HG03097 (cell line): ENCODE results near the gene TRERF1.

ENCODE experiments used
- ATAC-seq: cut with Tn5 transposase; IDR thresholded peaks from one replicate; pipeline ENCODE4 v1.9.1; 2021; ENCODE audit not compliant: unreplicated experiment, low FRiP score

Gene TRERF1

DNA sequence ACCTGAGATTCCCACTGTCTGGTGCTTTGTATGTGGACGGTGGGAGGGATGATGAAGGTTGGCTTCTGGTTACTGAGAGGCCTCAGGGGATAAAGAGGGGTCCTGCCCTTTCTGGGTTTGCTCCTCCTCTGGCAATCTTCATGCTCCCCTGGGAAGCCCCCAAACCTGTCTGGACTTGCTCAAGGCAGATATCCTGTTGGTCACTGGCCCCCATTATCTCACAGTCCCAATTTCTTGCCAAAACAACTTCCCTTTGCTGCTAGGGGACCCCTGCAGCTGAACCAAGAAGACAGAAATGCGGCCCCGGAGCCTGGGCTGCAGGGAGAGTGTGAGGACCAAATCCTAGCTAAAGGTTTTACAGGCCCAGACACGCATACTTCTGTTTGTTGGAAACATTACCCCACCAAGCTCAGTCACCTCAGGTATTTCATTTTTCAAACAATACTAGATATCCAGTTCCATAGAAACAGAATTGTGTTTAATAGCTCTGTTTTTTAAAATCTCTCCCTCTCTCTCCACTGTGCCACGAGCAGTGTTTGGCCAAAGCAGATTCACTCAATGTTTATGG is 170.7 kb downstream of the TRERF1 start:
- ATAC-seq: no peak

DNA sequence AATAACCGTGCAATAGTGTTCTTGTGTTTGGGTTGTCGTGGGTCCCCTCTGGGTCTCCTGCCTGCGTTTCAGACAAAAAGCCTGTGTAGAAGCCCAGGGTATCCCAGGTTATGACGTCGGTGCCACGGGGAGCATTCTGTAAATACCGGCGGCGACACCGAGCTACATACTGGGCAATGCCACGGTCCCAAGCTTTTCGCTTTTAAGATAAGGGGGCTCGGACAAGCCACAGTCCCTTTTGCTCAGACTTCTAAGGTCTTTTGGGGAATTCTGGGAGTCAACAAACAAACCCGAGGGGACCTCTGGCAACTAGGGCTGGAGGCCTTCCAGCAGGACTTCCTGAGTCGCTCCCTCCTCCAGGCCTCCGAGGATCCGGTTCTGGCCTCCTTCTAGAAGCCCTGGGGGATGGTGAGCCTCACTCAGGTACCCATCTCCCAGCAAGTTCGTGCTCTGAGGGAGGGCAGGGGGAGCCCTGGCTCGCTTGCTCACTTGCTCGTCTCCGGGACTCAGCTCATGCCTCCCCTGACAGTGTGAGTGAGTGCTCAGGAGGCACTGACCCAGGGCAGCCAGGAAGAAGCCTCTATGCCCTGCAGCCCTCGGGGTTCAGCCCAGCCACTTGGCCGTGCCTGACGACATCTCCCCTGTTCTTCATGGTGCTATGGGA is 171.6 kb downstream of the TRERF1 start:
- no peak for ATAC-seq

DNA sequence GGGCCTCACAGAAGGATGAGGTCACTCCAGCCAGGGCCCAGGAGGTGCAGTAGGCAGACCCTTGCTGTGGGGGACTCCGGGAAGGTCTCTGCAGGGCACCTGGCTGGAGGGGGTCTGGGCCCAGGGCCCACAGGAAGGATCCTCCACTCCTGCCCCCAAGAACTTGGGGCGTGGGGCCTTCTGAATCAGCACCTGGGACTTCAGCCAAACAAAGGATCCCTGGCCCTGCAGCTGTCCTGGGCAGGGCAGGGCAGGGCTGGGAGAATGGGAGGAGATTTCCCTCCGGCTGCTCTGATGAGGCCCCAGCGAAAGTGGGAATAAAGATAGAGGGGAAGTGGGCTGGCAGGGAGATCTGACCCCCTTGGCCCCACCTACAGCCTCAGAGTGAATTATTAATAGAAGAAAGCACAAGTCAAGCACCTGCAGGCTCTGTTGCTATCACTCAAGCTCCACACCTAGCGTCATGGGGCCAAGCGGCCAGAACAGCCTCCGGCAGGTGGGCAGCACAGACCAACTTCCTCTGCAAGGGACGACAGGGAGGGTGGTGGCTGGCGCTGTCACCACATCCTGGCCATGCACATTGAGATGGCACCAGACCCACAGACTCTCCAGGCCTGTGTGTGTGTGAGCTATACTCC is 172.5 kb downstream of the TRERF1 start:
- ATAC-seq: no peak

DNA sequence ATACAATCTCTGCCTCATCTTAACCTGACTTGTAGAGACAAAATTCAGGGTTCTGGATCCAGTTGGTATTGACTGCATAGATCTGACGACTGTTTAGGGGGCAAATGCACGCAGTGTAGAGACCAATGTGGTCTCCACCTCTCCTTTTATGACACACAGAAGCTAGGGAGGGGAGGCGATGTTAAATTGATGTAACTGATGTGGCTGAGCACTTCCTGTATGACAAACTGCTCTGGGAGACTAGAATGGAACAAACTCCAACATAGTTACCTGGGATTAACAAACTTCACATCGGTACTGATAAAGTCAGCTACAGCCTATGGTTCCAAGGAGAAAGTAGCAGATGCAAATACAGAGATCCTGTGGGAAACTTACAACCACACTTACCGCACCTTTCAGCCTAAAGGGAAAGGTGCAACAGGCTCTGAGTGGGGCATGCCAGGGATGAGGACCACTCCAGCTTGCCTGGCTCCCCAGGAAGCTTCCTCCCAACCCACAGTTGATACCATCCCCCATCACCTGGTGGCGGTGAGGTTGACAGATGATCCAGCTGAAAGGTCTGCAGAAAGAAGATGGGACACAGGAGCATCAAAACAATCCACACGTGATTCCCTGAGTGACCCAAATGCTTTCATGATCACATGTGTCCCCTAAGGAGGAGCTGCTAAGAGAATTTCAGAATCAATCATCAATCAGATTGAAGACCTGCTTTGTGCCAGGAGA is 173.4 kb downstream of the TRERF1 start:
- no peak for ATAC-seq

DNA sequence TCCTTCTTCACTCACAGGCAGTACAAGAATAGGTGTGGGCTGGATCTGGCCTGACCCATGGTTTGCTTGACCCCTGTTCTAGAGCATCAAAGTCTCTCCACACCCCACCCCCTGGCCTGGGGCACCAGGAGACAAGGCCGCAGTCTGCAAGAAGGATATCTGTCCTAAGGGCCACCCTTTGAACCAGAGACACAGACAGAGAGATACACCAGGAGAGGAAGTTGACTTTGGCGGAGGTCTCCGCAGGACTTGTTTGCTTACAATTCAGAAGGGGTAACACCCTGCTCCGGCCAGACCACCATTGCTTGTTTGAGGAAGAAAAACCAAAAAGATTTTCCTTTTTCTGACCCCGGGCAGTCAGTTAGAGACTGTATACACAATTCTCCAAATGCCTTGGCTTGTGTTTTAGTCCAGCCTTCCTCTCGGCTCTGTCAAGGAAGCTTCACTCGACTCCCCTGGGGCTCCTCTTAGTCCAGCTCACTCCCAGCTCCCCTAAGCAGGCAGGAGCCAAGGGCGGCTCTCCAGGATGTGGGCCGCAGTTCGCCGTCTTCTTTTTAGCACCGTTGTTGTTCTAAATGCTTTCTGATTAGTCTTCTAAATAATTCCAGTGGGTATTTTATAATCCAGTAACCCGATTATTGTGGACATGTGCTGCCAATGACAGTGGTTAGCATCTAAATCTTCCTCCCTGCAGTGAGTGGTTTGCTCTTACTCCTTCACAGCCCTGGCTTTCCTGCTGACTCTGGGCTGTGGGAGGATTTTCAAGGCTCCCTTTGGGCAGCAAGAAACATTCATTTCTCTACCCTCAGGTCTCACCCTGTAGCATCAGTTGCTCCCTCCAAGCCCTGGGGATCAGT is 175.5 kb downstream of the TRERF1 start:
- ATAC-seq: no peak

DNA sequence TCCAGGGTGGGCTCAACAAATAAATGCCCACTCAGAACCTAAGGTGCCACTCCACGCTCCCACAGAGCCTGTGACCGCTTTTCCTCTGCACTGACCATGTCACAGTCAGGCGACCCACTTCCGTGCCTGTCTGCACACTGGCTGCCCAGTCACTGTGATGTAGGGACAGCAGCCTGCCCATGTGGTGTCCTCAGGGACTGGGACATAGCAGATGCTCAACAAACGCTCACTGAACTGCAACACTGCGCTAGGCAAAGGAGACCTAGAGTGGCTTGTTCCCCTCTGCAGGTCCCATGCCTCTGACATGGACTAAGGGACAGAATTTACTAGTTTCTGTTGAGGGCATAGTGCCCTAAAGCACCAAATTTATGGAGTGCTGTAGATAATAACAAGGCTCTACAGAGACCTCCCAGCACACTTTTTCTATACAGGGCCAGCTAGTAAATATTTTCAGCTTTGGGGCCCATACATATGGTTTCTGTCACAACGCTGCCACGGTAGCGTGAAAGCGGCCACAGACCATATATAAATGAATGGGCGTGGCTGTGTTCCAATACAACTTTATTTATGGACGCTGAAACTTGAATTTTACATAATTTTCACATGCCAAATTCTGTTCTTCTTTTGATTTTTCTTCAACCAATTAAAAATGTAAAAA is 176.2 kb downstream of the TRERF1 start:
- no peak for ATAC-seq

DNA sequence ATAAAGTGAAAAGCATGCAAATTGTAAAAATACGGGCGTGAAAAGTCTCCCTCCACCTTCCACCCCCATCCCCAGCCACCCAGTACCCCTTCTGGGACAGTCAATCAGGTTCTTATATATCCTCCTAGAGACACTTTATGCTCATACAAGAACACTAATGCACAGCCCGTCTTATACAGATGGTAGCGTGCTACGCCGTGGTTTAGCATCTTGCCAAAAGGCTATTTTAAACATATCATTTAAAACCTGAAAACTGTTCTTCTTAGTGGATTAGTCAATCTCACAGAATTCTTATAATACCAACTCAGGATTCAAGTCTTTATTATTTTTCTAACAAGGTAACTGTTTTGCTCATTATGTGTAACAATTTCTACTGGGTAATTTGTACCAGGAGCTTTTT is 176.8 kb downstream of the TRERF1 start:
- no peak for ATAC-seq

DNA sequence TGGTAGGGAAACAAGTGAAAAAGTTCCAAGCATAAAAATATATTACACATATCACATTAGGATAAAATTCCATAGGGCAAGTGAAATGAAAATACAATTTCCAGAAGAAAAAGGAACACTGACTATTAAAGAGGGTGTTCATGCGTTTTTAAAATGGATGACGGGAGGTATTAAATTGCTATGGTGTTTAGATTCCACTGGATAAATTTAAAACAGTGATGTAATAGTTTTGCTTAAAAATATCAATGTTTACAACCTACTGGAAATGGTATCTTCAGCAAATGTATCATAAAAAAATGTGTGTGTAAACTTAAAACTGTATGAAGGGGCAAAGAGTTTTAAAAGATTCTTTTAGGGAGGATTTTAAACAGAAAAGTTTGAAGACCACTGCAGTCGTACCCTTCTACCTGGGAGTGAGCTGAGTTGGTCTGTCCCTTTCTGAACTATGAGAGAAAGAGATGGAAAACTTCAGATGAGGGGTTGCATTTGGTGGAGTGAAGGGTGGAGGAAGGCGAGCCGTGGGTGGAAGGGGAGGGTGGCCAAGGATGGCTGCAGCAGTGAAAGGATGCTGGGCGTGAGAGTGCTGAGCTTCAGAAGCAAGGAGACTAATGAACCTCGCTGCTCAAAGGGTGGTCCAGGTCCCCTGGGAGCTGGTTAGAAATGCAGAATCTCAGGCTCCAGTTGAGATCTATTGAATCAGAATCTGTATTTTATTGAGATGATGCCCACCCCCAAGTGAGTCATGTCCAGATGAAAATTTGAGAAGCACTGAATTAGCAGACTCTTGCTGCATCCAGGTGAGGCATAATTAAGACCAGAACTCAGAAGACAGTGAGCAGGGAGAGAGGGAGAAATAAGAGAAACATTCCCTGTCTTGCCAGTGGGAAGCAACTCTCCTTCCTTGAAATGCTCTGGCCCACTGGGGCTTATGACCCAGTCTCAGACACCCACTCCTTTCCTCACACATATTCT is 179.6 kb downstream of the TRERF1 start:
- no peak for ATAC-seq

DNA sequence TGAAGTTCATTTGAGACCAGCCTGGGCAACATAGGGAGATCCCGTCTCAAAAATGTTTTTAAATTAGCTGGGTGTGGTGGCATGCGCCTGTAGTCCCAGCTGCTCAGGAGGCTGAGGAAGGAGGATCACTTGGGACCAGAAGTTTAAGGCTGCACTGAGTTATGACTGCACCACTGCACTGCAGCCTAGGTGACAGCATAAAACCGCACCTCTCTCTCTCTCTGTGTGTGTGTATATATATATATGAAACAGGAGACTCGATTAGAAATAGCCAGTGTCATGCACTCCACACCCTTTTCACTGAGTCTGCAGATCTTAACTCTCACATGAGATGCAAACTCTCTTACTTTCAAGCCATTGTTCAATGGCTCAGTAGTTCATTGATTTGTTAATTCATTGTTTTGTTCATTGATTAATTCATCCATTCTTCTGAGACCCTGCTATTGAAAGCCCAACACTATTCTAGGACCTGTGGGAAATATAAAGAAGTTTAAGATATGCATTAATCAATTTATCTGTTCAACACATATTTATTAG is 181.7 kb downstream of the TRERF1 start:
- ATAC-seq: peak; percentile 19

DNA sequence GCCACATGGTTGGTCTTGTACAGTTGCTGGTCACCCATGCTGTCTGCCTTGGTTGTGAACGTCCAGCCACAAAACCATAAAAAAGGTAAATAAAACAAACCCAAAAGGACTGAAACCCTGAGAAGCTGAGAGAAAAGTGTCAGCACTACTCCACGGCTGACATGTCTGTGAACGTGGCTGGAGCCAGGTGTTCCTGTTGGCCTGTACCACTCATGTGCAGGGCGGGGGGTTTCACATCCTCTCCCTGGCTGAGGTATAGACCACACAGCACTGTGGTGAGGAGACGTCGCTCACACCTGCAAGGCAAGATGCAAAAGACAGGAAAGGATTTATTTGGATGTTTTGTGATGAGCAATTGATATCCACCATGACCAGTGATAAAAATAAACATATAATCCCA is 182.2 kb downstream of the TRERF1 start:
- ATAC-seq: peak; percentile 76

DNA sequence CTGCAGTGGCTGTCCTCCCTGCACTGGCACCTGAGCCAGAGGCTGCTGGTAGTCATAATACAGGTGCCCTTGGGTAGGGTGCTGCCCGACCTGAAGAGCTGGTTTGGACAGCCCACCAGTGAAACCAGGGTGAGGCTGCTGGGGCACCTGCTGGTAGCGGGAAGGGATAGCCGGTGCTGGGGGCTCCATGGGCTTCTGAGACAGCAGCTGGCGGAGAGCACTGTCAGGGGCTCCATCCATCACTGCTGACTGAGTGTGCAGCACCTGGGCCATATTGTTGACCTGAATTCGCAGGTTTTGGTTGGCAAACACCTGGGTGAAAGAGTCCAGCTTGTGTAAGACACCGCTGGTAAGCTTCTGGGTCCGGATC is 182.9 kb downstream of the TRERF1 start:
- no peak for ATAC-seq

DNA sequence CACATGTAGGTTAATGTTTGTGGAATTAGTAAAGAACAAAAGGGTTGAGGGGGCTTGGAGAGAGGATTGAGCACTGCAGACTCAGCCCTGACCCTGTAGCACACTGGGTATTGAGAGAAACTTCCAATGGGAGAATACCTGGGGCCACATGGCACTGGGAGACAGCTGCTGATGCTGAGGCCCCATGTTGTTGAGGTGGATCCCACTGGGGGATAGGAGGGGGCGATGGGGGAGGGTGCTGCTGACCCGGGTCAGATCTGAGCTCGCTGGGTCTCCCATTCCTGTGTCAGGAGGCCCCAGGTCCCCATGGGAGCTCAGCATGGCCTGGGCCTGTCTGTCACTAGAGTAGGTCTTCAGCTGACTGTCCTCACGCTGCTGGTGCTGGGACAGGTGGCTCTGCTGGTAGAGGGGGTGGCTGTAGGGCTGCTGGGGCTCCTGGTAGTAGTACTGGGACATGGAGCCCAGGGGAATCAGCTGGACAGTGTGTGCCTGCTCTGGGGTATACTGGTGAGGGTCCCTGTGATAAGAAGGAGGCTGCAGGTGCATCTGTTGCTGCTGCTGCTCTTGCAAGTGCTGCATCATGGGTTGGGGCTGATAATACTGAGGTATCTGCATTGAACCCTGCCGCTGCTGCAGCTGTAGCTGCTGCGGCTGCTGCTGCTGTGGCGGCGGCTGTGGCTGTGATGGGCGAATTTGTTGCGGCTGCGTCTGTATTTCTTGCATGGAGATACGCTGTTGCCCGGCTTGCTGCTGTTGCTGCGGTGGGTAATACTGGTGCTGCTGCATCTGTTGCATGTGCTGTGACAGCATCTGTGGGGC is 183.5 kb downstream of the TRERF1 start:
- ATAC-seq: no peak

DNA sequence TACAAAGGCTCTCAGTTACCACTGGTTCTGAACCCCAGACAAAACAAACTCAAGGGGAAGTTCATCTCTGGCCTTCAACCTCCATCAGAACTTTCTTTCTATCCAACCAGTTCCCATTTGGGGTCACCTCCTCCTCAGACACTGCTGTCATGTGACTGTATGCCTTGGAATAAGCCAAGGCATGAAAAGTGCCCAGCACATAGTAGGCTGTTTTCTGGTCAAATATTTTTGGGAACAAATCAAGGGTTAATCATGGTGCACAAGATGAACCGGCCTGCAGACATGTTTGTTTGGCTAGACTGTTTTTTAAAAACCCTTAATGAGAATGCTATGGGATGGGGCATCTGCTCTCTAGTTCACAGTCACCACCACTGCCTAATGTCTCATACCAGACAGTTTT is 185.2 kb downstream of the TRERF1 start:
- ATAC-seq: no peak

DNA sequence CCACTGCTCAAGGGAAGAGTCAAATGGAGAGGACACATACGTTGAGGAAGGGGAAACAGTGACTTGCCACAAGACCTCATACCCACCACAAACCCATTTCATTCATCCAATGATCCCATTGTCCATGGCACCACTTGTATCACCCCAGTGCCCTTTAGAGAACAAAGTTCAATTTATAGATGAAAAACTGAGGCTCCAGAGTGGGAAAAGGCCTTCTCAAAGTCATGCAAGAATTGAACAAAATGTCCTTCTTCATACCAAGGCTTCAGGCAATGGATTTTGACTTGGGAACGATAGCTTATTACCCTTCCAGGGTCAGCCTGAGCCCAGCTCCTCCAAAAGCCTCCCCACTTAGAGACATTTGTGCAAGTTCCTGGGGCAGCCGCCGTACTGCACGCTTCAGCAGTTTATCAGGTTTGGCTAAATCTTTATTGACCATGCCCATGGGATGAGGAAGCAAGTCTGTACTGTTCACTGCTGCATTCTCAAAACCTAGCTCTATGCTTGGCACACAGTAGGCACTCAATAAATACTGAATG is 186.8 kb downstream of the TRERF1 start:
- ATAC-seq: no peak

DNA sequence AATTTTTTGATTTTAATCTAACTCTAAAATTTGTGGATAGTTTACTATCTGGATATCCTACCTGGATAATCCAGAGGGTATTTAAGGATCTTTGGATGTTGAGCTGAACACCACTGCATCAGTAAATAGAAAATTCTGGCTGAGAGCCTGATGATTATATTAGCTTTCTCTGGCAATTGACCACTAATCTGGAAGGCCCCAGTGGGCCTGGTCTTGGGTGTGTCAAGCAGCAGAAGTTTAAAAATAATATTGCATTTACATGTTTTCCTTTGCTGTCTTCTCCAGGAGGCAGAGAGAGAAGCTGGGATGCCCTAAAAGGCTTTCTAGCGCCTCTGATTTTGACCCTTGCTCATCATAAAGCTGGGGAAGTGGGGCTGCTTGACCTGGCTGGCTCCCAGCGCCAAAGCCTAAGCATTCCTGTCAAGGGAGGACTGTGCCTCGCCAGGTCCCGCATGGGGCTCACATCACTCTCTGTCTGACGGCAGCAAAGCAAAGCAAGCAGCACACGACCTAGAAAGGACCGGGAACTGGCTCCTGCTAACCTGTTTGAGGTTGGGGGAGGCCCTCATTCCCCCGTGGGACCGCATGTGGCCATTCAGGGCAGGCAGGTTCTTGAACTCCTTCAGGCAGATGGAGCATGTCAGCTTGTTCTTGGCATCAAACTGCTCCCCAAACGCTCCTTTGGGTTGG is 187.4 kb downstream of the TRERF1 start:
- no peak for ATAC-seq

DNA sequence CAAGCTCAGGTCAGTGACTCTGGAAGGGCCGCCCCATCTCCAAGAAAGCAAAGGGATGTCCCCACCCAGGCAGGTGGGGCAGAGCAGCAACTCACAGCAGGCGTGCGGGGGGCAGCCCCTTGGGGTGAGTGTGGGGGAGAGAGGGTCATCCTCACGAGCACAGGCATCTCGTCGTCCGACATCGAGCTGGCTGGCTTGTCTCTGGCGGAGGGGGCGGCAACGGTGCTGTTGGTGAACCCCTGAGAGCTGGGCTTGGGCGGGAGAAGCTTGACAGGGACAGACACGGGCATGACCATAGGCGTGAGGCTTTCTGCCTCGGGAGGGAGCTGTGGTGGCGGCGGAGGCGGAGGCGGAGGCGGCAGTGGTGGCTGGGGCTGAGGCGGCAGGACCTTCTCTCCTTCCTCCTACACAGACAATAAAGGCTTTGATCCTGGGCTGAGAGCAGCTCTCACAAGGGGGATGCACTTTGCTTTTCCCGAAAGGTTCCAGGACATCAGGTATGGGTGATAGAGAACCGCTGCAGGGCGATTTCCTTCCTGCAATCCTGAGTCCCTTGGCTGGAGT is 188.5 kb downstream of the TRERF1 start:
- no peak for ATAC-seq

DNA sequence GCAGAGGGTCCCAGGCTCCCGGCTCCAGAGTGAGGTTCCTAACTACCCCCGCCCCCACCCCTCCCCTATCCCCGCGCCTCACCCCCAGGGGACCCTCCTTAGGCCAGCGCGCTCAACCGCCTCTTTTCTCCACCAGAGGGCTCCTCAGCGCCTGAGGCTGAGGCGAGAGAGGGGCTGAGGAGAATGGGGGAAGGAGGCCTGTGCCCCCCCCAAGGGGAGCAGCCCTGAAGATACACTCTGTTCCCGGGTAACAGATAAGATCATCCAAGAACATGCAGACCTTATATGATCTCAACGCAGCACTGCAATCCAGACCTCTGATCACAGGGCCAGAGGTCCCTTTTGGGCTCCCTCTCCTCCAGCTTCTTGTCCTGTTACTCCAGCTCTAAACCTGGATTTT is 190.8 kb downstream of the TRERF1 start:
- ATAC-seq: no peak
